ENCODE results near the gene NALCN. TPM values are rescaled to one million over a fixed set of nuclear protein-coding genes. Genes with fewer than 3 reads are reported as not detected.

The NALCN gene
- total RNA-seq, 1 experiment from 2014 or later, result 0.52 TPM

GRCh38 chr13:101291206-101291605 lies 125.1 kb downstream of the NALCN start:
- DNase-seq (ENCODE audit: low spot score), result no peak
- intact Hi-C loops (cut with micrococcal nuclease; ENCODE audit: unreplicated experiment), result loop anchor here (2.0 kb wide), 1 partner anchor 140 kb away; no protein-coding TSS in a partner anchor

GRCh38 chr13:101289764-101290163 lies 126.5 kb downstream of the NALCN start:
- no TSS peak for BruUV-seq (replicated peaks)
- no peak overlapping the region for H3K4me3 ChIP-seq (ENCODE audit: low read depth, low read length, poor library complexity, severe bottlenecking)
- no peak for TF ChIP-seq EZH2 (IDR thresholded peaks at IDR 0.05; ENCODE audit: borderline replicate concordance, low read depth, low read length, poor library complexity, severe bottlenecking)
- TF ChIP-seq, protein P1, sequence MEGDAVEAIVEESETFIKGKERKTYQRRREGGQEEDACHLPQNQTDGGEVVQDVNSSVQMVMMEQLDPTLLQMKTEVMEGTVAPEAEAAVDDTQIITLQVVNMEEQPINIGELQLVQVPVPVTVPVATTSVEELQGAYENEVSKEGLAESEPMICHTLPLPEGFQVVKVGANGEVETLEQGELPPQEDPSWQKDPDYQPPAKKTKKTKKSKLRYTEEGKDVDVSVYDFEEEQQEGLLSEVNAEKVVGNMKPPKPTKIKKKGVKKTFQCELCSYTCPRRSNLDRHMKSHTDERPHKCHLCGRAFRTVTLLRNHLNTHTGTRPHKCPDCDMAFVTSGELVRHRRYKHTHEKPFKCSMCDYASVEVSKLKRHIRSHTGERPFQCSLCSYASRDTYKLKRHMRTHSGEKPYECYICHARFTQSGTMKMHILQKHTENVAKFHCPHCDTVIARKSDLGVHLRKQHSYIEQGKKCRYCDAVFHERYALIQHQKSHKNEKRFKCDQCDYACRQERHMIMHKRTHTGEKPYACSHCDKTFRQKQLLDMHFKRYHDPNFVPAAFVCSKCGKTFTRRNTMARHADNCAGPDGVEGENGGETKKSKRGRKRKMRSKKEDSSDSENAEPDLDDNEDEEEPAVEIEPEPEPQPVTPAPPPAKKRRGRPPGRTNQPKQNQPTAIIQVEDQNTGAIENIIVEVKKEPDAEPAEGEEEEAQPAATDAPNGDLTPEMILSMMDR (conservative IDR thresholded peaks at IDR 0.05; ENCODE audit: low read depth, low read length), result no peak
- POLR2A ChIA-PET (ENCODE audit: low non-redundant PET), result no interaction called here
- H3K27ac ChIP-seq (ENCODE audit: low read depth, low read length, poor library complexity, severe bottlenecking), result no peak overlapping the region
- intact Hi-C loops (cut with micrococcal nuclease; ENCODE audit: unreplicated experiment), result loop anchor here (2.0 kb wide), 1 partner anchor 139 kb away; no protein-coding TSS in a partner anchor
- CTCF ChIA-PET, result no interaction called here
- H3K4me1 ChIP-seq (ENCODE audit: insufficient read depth, low read length, poor library complexity, severe bottlenecking), result no peaks in the 10 kb centered on the region
- DNase-seq (ENCODE audit: low spot score), result peak; percentile 62
- no peaks in the 10 kb centered on the region for H3K9me3 ChIP-seq (ENCODE audit: low read depth, low read length, poor library complexity, severe bottlenecking)
- H3K36me3 ChIP-seq (ENCODE audit: insufficient read depth, low read length, poor library complexity, severe bottlenecking), result no peaks in the 10 kb centered on the region
- no peaks in the 10 kb centered on the region for H3K27me3 ChIP-seq (replicated peaks; ENCODE audit: insufficient read depth, low read depth, low read length, poor library complexity)

More at GRCh38 chr13:101291206-101291605, 125.1 kb downstream of the NALCN start:
- Histone ChIP-seq H3K4me1 (ENCODE audit: insufficient read depth, low read length, poor library complexity, severe bottlenecking) (no peaks in the 10 kb centered on the region), H3K4me3 (ENCODE audit: low read depth, low read length, poor library complexity, severe bottlenecking) (no peak overlapping the region), H3K36me3 (ENCODE audit: insufficient read depth, low read length, poor library complexity, severe bottlenecking) (no peaks in the 10 kb centered on the region), H3K9me3 (ENCODE audit: low read depth, low read length, poor library complexity, severe bottlenecking) (no peaks in the 10 kb centered on the region), H3K27me3 (replicated peaks; ENCODE audit: insufficient read depth, low read depth, low read length, poor library complexity) (no peaks in the 10 kb centered on the region), H3K27ac (ENCODE audit: low read depth, low read length, poor library complexity, severe bottlenecking) (no peak overlapping the region)
- ChIA-PET CTCF (no interaction called here), POLR2A (ENCODE audit: low non-redundant PET) (no interaction called here)
- TF ChIP-seq EZH2 (IDR thresholded peaks at IDR 0.05; ENCODE audit: borderline replicate concordance, low read depth, low read length, poor library complexity, severe bottlenecking), result no peak
- TF ChIP-seq, protein P1 (conservative IDR thresholded peaks at IDR 0.05; ENCODE audit: low read depth, low read length), result no peak
- BruUV-seq (replicated peaks), result no TSS peak

DNA sequence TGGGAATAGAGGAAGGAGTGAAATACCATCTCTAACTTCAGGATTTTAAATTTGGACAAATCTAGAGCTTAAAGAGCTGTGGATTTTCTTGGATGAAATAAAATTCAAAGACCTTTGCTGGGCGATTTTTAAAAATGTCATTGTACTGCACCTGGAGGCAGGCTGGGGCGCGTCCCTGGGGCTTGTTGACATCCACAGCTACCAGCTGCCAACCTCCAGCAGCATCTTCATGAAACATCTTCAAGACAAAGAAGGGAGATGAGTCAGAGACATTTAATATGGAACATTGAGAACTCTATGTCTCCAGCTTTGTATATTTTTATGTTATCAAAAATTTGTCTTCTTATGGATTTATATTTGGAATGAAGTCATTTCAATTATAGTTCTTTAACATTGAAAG lies 132.5 kb downstream of the NALCN start:
- CTCF ChIA-PET, result no interaction called here

More for the DNA sequence above, 132.5 kb downstream of the NALCN start:
- no peak for DNase-seq (ENCODE audit: low spot score)
- intact Hi-C loops (cut with micrococcal nuclease; ENCODE audit: unreplicated experiment), result no loop called here
- TF ChIP-seq, protein P1 (conservative IDR thresholded peaks at IDR 0.05; ENCODE audit: low read depth, low read length), result no peak
- TF ChIP-seq EZH2 (IDR thresholded peaks at IDR 0.05; ENCODE audit: borderline replicate concordance, low read depth, low read length, poor library complexity, severe bottlenecking), result no peak
- no peaks in the 10 kb centered on the region for H3K4me1 ChIP-seq (ENCODE audit: insufficient read depth, low read length, poor library complexity, severe bottlenecking)
- POLR2A ChIA-PET (ENCODE audit: low non-redundant PET), result no interaction called here
- no TSS peak for BruUV-seq (replicated peaks)
- H3K27me3 ChIP-seq (replicated peaks; ENCODE audit: insufficient read depth, low read depth, low read length, poor library complexity), result no peaks in the 10 kb centered on the region
- no peak overlapping the region for H3K4me3 ChIP-seq (ENCODE audit: low read depth, low read length, poor library complexity, severe bottlenecking)
- no peaks in the 10 kb centered on the region for H3K36me3 ChIP-seq (ENCODE audit: insufficient read depth, low read length, poor library complexity, severe bottlenecking)
- H3K9me3 ChIP-seq (ENCODE audit: low read depth, low read length, poor library complexity, severe bottlenecking), result no peaks in the 10 kb centered on the region
- no peak overlapping the region for H3K27ac ChIP-seq (ENCODE audit: low read depth, low read length, poor library complexity, severe bottlenecking)
